ENCODE results near the gene THBS2.

The THBS2 gene

DNA sequence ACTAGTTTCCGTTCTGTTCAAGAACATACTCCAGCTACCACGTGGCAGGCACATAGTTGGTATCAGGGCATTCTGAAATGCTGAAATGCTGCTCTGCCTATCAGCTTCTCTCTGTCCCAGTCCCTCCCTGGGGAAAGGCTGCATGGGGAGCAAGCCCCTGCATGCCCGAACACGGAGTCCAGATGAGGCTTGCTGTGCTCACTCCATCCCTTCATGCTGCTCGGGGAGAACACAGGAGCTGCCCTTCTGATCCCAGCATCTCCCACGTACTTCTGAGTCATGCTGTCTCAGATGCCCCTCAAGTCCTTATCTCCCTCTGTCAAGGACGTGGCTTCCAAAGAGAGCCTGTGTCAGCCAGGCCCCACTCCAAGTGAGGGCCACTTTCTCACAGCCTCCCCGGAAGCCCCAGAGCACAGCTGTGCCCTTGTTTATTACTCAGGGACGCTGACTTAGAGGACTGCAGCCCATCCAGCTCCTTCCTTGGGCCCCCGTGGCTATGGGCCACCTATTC, 29.4 kb downstream of the THBS2 start:
- in situ Hi-C loops (cut with MboI; ENCODE audit: low pct_unique_long_range_greater_than_20kb, low sequenced_read_pairs, unreplicated experiment): no loop called here
- TF ChIP-seq CTCF (IDR thresholded peaks at IDR 0.05; ENCODE audit: extremely low read depth, insufficient read depth, missing control alignments): no peak
- no peak for DNase-seq (ENCODE audit: low spot score)

DNA sequence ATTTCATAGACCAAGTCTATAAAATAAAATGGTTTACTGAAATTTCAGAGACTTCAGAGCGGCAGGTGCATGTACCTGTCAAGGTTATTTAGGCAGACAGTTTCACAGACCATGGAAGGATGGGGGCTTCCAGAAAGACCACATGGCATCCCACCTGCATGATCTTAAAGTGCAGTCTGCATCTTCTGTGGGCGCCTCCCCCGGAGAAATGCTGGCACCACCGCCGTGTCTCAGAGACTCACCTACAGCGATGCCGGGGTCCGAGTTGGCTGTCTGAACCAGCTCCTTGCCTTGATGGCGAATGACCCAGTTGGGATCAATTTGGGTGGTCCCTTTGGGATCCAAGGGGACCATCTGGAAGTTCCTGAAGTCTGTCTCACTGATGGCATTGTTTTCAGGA, 30.6 kb downstream of the THBS2 start:
- no peak for DNase-seq (ENCODE audit: low spot score)
- TF ChIP-seq CTCF (IDR thresholded peaks at IDR 0.05; ENCODE audit: extremely low read depth, insufficient read depth, missing control alignments): no peak
- in situ Hi-C loops (cut with MboI; ENCODE audit: low pct_unique_long_range_greater_than_20kb, low sequenced_read_pairs, unreplicated experiment): no loop called here

DNA sequence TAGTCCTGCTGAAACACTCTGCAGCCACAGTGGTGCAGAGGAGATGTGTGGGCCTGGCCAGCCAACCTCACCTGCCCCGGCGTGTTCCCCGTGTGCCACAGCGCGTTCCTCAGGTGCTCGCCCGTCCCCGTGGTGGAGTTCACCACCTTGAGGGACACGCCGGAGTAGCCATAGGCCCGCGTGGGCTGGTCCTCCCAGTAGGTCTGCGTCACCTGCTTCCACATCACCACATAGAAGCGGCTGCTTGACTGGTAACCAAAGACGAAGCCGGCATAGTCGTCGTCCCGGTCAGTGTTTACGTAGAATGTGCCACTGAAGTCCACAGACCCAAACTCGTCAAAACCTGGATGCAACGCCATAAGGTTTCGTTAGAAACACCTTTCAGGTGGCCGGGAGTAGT, 31.5 kb downstream of the THBS2 start:
- in situ Hi-C loops (cut with MboI; ENCODE audit: low pct_unique_long_range_greater_than_20kb, low sequenced_read_pairs, unreplicated experiment): no loop called here
- no peak for TF ChIP-seq CTCF (IDR thresholded peaks at IDR 0.05; ENCODE audit: extremely low read depth, insufficient read depth, missing control alignments)
- DNase-seq (ENCODE audit: low spot score): no peak

DNA sequence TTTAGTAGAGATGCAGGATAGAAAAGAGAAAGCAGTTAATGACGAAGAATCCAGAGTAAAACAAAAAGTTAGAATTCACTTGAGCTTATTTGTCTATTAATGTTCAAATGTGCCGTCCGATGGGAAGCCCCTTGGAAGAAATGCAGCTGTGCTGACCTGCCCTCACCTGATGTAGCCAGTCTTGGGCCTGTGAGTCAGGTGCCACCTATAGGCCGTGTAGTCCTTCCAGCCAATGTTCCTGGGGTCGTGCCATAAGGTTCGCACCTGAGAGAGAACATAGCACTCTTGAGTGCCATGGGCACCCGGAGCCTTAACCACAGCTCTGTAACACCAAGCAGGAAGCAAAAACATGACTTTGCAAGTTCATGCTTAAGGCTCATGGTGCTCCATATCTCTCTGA, 32.4 kb downstream of the THBS2 start:
- TF ChIP-seq CTCF (IDR thresholded peaks at IDR 0.05; ENCODE audit: extremely low read depth, insufficient read depth, missing control alignments): no peak
- in situ Hi-C loops (cut with MboI; ENCODE audit: low pct_unique_long_range_greater_than_20kb, low sequenced_read_pairs, unreplicated experiment): no loop called here
- DNase-seq (ENCODE audit: low spot score): no peak

DNA sequence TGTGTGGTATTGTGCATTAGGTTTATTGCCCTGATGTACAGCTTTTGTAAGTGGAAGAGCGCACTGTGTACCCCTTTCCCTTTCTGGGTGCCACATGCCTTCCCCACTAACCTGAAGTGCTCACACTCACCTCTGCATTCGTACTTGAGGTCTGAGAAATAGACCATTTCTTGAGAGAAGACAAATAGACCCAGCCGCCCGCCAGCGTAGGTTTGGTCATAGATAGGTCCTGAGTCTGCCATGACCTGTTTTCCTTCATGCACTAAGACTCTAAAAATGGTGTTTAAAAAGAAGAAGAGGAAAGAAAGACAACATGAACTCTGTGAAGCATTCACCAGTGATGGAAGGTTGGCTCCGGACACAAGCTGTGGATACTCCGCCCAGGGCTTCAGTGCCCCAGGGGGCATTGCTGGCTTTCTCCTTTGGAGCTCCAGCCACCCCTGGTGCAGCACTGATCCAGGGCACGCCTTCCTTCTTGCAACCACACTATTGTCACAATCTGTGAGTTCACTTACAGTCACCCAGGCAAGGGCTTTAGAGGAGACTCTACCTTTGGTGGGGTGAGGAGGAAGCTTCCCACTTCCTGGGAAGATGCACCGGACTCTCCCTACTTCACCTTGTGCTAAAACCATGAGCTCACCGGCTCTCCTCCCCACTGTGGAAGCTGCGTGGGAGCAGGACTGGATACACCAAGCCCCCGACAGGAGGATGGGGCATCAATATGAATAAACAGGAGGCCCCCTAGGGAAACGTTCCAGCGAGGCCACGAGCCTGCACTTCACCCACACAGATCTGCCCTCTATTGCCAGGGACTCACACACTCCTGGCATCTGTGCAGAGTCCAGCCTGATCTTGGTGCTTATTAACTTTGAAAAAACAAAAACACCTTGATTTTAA, 33.3 kb downstream of the THBS2 start:
- no peak for TF ChIP-seq CTCF (IDR thresholded peaks at IDR 0.05; ENCODE audit: extremely low read depth, insufficient read depth, missing control alignments)
- in situ Hi-C loops (cut with MboI; ENCODE audit: low pct_unique_long_range_greater_than_20kb, low sequenced_read_pairs, unreplicated experiment): no loop called here

DNA sequence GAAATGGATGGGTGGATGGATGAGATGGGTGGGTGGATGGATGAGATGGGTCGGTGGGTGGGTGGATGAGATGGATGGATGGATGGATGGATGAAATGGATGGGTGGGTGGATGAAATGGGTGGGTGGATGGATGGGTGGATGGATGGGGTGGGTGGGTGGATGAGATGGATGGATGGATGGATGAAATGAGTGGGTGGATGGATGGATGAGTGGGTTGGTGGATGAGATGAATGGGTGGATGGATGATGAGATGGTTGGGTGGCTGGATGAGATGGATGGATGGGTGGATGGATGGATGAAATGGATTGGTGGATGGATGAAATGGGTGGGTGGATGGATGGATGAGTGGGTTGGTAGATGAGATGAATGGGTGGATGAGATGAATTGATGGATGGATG, 35.7 kb downstream of the THBS2 start:
- in situ Hi-C loops (cut with MboI; ENCODE audit: low pct_unique_long_range_greater_than_20kb, low sequenced_read_pairs, unreplicated experiment): no loop called here
- TF ChIP-seq CTCF (IDR thresholded peaks at IDR 0.05; ENCODE audit: extremely low read depth, insufficient read depth, missing control alignments): no peak
- DNase-seq (ENCODE audit: low spot score): no peak

More for the DNA sequence above, 33.3 kb downstream of the THBS2 start:
- no peak for DNase-seq (ENCODE audit: low spot score)
